ENCODE data around the gene TUBA4A. TPM values are rescaled to one million over a fixed set of nuclear protein-coding genes. Genes with fewer than 3 reads are reported as not detected.

TUBA4A gene
- total and polyA plus RNA-seq, 2 of the 8 experiments (the other 6 are each of a cell fraction or from before 2014, with no cell fraction given) = 67.3 to 172 TPM

- no peak for TF ChIP-seq CEBPB (IDR thresholded peaks at IDR 0.05; ENCODE audit: low read depth, low read length)
- TF ChIP-seq POLR2A (IDR thresholded peaks at IDR 0.05; ENCODE audit: control extremely low read depth in 1 of 2, low read depth in 2 of 2, low read length in 2 of 2) = no peak
- TF ChIP-seq SIX5 (IDR thresholded peaks at IDR 0.05; ENCODE audit: low read depth, low read length) = no peak
- TF ChIP-seq MAFK (IDR thresholded peaks at IDR 0.05; ENCODE audit: low read depth, low read length) = no peak
- TF ChIP-seq USF2 (IDR thresholded peaks at IDR 0.05; ENCODE audit: low read length) = no peak
- no peak for TF ChIP-seq EP300 (IDR thresholded peaks at IDR 0.05; ENCODE audit: borderline replicate concordance in 1 of 2, low read depth in 2 of 2, low read length in 2 of 2)
- no peak for TF ChIP-seq TAF1 (IDR thresholded peaks at IDR 0.05; ENCODE audit: low read depth, low read length)
These were observed 1.6 kb downstream of the TUBA4A start (continued) for GRCh38 chr2:219252084-219252483.

Data from H1 (cell line).